ENCODE data around the gene BLVRA.

DNA sequence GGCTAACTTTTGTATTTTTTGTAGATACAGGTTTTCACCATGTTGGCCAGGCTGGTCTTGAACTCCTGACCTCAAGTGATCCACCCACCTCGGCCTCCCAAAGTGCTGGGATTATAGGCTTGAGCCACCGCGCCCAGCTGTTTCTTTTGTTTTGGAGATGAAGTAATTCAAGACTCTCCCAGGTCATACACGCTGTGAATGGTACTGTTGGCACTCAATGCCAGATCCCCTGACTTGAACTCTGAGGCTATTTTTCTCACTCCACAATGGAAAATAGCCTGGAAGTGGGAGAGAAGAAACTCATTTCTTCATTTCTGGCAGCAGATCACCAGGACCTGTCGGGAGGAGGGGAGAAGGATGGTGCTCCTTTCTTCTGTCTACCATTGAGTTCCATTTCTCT is 32.4 kb downstream of the BLVRA start:
- TF ChIP-seq, protein P1, sequence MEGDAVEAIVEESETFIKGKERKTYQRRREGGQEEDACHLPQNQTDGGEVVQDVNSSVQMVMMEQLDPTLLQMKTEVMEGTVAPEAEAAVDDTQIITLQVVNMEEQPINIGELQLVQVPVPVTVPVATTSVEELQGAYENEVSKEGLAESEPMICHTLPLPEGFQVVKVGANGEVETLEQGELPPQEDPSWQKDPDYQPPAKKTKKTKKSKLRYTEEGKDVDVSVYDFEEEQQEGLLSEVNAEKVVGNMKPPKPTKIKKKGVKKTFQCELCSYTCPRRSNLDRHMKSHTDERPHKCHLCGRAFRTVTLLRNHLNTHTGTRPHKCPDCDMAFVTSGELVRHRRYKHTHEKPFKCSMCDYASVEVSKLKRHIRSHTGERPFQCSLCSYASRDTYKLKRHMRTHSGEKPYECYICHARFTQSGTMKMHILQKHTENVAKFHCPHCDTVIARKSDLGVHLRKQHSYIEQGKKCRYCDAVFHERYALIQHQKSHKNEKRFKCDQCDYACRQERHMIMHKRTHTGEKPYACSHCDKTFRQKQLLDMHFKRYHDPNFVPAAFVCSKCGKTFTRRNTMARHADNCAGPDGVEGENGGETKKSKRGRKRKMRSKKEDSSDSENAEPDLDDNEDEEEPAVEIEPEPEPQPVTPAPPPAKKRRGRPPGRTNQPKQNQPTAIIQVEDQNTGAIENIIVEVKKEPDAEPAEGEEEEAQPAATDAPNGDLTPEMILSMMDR (IDR thresholded peaks at IDR 0.05), result no peak
- no peak for TF ChIP-seq POLR2A (IDR thresholded peaks at IDR 0.05)
